Activated T-helper 17 cell treated with anti-CD3 and anti-CD28 coated beads, Interleukin-2, amount 50 U/mL, for 72 hours (primary cell): ENCODE measurements around the gene PEG3. TPM values are rescaled to one million over a fixed set of nuclear protein-coding genes. Genes with fewer than 3 reads are reported as not detected.

Source experiments
- ATAC-seq: fragments of 150-1000 bp; cut with Tn5 transposase; replicated peaks from 2 replicates; pipeline ENCODE4 v1.10.0; 2021; ENCODE audit warnings: mild to moderate bottlenecking, moderate library complexity
- H3K27ac Mint-ChIP-seq: one replicate; pipeline ENCODE4 v1.8.0; 2022; ENCODE audit warnings: mixed read lengths
- H3K27me3 Mint-ChIP-seq: one replicate; pipeline ENCODE4 v1.8.0; 2022; ENCODE audit warnings: mixed read lengths
- H3K36me3 Mint-ChIP-seq: one replicate; pipeline ENCODE4 v1.8.0; 2022; ENCODE audit warnings: low read depth, mild to moderate bottlenecking, mixed read lengths
- H3K4me1 Mint-ChIP-seq: one replicate; pipeline ENCODE4 v1.8.0; 2022; ENCODE audit warnings: mixed read lengths
- H3K4me3 Mint-ChIP-seq: one replicate; pipeline ENCODE4 v1.8.0; 2022; ENCODE audit warnings: mild to moderate bottlenecking, mixed read lengths
- H3K9me3 Mint-ChIP-seq: one replicate; pipeline ENCODE4 v1.8.0; 2022; ENCODE audit warnings: mixed read lengths
- total RNA-seq, 2 donors: library from RNA; stranded (reverse); gene quantifications; one replicate each; pipeline ENCODE4 v1.2.3, GENCODE V29; 2022

Gene PEG3
- total RNA-seq, 2 donors from 2014 or later: 0.04 TPM; not detected in 1

DNA sequence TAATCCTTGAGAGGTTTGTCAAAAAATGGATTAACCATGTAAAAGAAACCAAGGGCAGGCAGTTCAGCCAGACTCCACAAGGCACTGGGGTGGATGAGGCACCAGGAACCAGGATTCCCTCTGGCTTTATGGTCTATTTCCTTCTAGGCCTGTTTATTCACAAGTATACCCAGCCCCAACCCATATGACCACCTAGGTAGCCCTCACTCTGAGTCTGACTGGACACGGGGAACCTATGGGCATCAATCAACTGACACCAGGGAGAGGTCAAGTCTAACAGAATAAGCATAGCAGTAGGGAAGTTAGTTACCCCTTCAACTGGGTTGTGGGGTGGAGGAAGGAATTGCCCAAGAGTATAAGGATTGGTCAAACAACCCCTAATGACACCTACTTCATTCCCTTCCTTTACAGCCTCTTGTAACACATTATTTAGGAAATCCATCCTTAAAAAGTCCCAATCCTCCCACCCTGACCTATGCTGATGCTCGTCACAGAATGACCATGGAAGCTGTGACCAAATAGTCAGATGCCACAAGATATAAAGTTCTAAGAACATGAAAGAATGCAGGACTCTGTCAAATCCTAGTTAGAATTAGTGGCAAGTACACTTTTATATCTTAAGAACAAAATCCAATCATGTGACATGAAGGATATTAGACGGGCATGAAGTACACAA lies 31.7 kb downstream of the PEG3 start:
- Mint-ChIP-seq H3K9me3 (peaks cover 13% of the 10 kb centered on the region), H3K4me1 (no peaks in the 10 kb centered on the region), H3K27ac (no peak overlapping the region), H3K36me3 (no peaks in the 10 kb centered on the region), H3K4me3 (no peak overlapping the region), H3K27me3 (no peaks in the 10 kb centered on the region)
- no peak for ATAC-seq

DNA sequence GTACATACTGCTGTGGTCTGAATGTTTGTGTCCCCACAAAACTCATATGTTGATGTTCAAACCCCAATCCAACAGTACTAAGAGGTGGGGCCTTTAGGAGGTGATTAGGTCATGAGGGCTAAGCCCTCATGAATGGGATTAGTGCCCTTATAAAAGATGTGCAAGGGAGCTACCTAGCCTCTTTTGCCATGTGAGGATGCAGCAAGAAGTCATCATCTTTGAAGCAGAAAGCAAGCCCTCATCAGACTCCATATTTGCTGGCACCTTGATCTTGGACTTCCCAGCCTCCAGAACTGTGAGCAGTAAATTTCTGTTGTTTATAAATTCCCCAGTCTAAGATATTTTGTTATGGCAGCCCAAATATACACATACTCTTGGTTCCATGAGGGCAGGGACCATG lies 33.9 kb downstream of the PEG3 start:
- no peak for ATAC-seq
- no peaks in the 10 kb centered on the region for H3K4me1 Mint-ChIP-seq
- no peaks in the 10 kb centered on the region for H3K36me3 Mint-ChIP-seq
- peaks cover under 1% of the 10 kb centered on the region for H3K27me3 Mint-ChIP-seq
- peaks cover 11% of the 10 kb centered on the region for H3K9me3 Mint-ChIP-seq
- H3K4me3 Mint-ChIP-seq: no peak overlapping the region
- H3K27ac Mint-ChIP-seq: no peak overlapping the region

Other genes starting within 250 kb of the PEG3 start
- 1 to 10 TPM; 4.3 to 4.8 TPM for gene ZNF71, start 245.4 kb downstream of the PEG3 start, total RNA-seq
- gene SMIM17, start 197.6 kb downstream of the PEG3 start, total RNA-seq: not detected
- 1 to 10 TPM; 1.3 to 2.5 TPM for gene ZNF835, start 169.0 kb downstream of the PEG3 start, total RNA-seq
- not detected for gene ZIM2, start within 50 bp of the PEG3 start, total RNA-seq